Stimulated activated CD4-positive, alpha-beta T cell treated with anti-CD3 and anti-CD28 coated beads, Interleukin-4, amount 100 ng/mL, for 1 hour (primary cell): ENCODE measurements around the gene PAGE3.

Experiments
- DNase-seq: peaks from one replicate; pipeline ENCODE4 v3.0.0-alpha.2; 2020

The PAGE3 gene, protein sequence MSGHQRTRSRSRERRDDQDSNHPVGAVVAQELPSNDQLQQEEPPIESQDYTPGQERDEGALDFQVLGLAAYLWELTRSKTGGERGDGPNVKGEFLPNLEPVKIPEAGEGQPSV

GRCh38 chrX:55264816-55265215 is at the start of gene PAGE3:
Gene PAGE3 (minus strand): TSS chrX:55264916. CDS start chrX:55263903, 1,013 bp downstream.
- DNase-seq = no peak

- no peak for DNase-seq
Measured at GRCh38 chrX:55312655-55313054, 47.9 kb upstream of the PAGE3 start.

DNA sequence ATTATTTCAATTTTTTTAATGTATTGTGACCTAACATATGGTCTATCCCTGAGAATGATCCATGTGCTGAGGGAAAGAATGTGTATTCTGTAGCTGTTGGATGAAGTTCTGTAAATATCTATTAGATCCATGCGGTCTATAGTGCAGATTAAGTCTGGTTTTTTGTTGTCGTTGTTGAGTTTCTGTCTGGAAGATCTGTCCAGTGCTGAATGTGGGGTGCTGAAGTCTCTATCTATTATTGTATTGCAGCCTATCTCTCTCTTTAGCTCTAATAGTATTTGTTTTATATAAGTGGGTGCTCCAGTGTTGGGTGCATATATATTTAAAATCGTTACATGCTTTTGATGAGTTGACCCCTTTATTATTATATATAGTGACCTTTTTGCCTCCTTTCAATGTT is 26.2 kb upstream of the PAGE3 start:
- no peak for DNase-seq

GRCh38 chrX:55279832-55280231 is 15.1 kb upstream of the PAGE3 start:
- no peak for DNase-seq

DNA sequence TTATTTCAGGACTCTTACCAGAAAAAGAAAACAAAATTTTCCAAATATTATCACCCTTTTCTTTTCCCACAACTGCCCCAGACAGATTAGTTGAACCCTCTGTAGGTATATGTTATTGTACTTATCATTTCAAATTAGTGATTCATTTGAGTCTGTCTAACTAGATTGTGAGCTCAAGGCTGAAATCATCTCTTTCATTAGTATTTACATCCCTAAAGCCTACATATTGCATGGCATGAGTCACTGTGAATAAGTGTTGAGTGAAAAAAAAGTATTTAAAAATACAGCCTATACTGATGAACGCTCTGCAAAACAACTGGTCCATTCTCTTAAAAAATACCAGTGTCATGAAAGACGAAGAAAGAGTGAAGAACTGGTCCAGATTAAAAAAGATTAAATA is 3.9 kb downstream of the PAGE3 start:
- no peak for DNase-seq

GRCh38 chrX:55253528-55253927 is 11.2 kb downstream of the PAGE3 start:
- no peak for DNase-seq

GRCh38 chrX:55240788-55241340 is 23.9 kb downstream of the PAGE3 start:
- DNase-seq = no peak

DNA sequence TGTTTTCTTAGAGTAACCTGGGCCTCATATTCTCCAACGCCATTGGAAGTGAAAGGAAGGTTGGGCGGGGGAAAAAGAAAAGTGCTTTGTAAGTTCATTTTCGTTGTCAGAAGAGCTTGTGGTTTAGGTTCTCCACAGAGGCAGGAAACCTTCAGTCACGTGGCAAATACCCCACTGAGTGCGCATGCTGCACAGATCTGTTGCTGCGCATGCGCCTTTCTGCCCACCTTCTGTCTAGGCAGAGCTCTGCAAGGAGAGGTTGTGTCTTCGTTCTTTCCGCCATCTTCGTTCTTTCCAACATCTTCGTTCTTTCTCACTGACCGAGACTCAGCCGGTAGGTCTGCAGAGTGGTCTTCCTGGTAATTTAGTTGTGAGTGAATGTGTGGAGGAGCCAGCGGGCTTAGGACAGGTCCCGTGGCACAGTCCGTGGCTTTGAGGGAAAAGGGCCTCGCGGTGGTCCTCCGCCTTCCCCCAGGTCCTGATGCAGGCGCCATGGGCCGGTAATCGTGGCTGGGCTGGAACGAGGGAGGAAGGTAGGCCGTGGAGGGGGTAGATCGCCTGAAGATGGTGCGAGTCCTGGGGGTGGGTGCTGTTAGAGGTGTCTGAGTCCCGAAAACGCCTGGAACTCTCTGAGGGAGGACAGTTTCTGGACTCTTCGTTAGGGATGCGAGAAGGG is 44.5 kb downstream of the PAGE3 start, which contains the start of gene PAGE5:
TSS of gene PAGE5 (plus strand) at position 228 of the 676 bp plus-strand sequence. CDS start 1,037 bp downstream, outside the sequence.
- peak; percentile 2 for DNase-seq

- DNase-seq = no peak
Measured at GRCh38 chrX:55213381-55213780, 51.3 kb downstream of the PAGE3 start.

DNA sequence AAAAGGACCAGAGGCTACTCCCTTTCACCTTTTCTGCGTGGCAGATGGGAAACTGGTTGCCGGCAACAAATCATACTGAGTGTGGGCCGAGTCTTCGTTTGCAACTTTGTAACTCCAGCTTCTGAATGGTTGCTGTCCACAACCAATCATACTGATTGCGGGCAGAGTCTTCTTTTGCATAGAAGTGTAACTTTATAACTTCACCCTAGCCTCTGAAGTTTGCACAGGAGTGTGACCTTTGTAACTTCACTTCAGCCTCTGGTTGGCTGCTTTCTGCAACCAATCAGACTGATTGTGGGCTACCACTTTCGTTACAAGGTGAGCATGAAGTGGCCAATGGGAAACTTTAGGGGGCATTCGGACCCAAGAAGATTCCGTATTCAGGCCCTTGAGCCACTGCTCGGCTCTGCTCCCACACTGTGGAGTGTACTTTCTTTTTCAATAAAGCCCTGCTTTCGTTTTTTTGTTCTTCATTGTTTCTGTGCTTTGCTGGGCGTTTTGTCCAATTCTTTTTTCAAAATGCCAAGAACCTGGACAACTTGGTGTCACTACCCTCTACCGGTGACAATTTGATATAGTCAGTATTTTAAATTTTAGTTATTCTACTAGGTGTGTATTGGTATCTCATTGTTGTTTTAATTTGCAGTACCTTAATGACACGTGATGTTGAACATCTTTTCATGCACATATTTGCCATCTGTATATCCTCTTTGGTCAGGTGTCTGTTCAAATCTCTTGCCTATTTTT is 53.6 kb downstream of the PAGE3 start:
- no peak for DNase-seq
